ENCODE data around the gene SLC16A6.
"Not testable (repeated sequence)": the region's sequence is repeated elsewhere in the genome, so short reads cannot be mapped to it uniquely, and the experiment has no call there.

SLC16A6 gene

GRCh38 chr17:68246271-68247028 lies 44.5 kb downstream of the SLC16A6 start:
- DNase-seq = no peak

DNA sequence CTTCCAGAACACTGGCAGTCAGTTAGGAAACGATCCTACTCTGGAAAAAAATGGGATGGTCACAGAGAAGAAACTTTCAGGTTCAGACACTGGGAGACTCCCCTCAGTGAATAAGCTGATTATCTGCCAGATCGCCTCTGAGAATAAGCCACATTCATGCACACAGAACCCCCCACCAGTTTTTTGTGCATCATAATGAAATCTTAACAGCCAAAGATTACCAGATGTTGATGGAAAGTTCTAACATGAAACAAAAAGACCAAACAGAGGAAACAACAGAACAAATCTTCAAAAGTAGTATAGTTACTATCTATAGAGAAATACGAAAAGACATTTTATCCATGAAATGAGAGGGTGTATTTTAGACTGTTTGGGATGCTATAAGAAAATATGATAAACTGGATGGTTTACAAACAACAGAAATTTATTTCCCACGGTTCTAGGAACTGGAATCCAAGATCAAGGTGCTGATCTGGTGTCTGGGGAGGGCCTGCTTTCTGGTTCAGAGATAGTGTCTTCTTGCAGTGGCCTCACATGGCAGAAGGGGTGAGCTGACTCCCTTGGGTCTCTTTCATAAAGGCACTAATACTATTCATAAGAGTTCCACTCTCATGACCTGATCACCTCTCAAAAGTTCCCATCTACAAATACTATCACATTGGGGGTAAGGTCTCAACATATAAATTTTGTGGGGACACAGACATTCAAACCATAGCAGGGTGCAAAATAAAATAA lies 51.1 kb downstream of the SLC16A6 start:
- no peak for DNase-seq

DNA sequence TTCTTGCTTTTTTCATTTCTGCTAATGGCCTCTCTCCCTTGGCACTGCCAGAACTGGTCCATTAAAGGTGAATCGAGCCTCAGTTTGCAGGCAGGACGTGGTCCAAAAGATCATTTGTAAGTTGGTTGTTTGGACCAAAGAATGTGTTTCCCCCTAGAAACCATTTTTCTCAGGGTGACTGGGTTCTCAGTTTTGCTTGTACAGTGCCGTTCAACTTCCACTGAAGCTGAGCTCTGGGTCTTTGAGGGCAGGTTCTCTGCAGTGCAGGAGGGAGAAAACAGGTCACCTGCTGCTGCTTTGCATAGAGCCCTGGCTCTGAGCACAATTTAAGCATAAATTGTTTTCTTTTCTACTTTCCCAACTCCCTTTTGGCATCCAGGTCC lies 52.1 kb downstream of the SLC16A6 start:
- DNase-seq = no peak

- DNase-seq = no peak
Measured at GRCh38 chr17:68238164-68238870, 52.6 kb downstream of the SLC16A6 start.

- not testable (repeated sequence) for DNase-seq
Measured at GRCh38 chr17:68237369-68238163, 53.4 kb downstream of the SLC16A6 start.

GRCh38 chr17:68235336-68235791 lies 55.6 kb downstream of the SLC16A6 start:
- DNase-seq = not testable (repeated sequence)

DNA sequence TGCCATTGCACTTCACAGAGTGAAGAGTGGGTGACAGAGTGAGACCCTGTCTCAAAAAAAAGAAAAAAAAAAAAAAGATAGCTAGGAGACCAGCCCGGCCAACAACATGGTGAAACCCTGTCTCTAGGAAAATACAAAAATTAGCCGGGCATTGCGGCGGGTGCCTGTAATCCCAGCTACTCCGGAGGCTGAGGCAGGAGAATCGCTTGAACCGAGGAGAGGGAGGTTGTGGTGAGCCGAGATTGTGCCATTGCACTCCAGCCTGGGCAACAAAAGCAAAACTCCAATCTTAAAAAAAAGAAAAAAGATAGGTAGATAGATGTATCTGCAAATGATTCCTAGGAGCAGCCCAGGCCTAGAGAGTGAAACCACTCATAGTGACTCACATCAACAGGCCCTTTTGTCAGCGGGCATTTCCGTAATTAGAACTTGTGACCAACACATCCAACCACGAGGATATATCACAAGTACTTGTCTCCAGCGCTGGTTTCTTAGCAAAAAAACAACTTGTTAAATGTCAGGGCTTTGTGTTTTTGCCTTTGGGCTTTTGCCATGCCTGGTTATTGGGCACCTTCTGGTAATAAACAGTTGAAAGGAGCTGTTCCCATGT lies 56.1 kb downstream of the SLC16A6 start:
- DNase-seq = not testable (repeated sequence)

DNA sequence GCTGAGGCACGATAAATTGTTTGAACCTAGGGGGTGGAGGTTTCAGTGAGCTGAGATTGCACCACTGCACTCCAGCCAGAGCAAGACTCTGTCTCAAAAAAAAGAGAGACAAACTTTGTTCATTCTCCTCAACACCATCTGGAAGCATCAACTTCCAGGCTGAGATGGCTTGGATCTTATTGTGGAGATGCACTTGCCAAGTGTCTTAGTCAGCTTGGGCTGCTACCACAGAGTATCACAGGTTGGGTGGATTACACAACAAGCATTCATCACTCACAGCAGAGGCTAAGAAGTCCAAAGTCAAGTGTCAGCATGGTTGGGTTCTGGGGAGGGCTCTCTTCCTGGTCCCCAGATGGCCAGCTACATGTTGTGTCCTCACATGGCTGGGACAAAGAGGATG lies 58.2 kb downstream of the SLC16A6 start:
- DNase-seq = not testable (repeated sequence)

- no peak for DNase-seq
Measured at GRCh38 chr17:68231541-68231940, 59.4 kb downstream of the SLC16A6 start.

- DNase-seq = not testable (repeated sequence)
Measured at GRCh38 chr17:68231131-68231530, 59.8 kb downstream of the SLC16A6 start.

- no peak for DNase-seq
Measured at GRCh38 chr17:68229619-68230018, 61.3 kb downstream of the SLC16A6 start.

DNA sequence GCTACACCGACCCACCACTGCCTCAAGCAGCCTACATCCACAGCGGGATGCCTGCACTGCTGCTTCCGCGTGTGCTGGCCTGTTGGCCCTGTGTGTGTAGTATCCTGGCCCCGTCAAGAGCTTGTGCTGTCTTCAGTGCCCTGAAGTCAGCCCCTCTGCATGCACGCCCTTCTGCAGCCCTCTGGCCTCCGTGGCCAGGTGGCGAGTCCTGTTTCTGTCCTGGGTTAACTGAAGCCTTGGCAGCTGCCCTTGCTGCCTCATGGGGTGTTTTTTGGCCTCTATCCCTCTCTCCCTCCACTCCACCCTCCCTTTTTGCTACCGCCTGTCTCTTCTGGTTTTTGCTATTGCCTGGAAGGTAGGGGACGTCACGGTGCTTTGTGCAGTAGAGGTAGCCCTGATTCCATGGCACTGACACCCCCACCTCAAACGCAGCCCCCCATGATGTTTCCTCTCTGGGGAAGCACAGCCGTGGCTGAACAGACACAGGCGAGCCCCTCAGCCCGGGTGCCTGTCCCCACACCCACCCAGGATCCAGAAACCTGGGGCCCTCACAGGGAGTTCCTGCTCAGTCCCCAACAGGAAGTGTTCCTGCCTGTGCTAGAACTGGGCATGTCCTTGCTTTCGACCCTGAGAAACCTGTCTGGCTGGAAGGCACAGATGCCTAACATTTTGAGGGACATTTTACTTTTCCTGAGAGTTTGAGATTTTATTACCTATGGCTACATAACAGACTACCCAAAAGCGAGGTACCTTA lies 61.9 kb downstream of the SLC16A6 start:
- DNase-seq = no peak

GRCh38 chr17:68228039-68228680 lies 62.8 kb downstream of the SLC16A6 start:
- DNase-seq = not testable (repeated sequence)

- not testable (repeated sequence) for DNase-seq
Measured at GRCh38 chr17:68225055-68225454, 65.9 kb downstream of the SLC16A6 start.

DNA sequence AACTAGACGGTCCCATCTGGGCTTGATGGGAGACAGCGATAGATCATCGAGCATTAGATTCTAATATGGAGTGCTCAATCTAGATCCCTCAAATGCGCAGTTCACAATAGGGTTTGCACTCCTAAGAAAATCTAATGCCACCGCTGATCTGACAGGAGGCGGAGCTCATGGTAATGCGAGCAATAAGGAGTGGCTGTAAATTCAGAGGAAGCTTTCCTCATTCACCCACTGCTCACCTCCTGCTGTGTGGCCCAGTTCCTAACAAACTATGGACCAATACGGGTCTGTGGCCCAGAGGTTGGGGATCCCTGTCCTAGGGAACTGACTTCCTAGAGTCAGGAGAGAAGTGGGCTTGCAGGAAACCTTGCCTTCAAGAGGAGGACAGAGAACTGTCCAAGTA lies 68.3 kb downstream of the SLC16A6 start:
- no peak for DNase-seq

- DNase-seq = no peak
Measured at GRCh38 chr17:68221786-68222185, 69.1 kb downstream of the SLC16A6 start.

DNA sequence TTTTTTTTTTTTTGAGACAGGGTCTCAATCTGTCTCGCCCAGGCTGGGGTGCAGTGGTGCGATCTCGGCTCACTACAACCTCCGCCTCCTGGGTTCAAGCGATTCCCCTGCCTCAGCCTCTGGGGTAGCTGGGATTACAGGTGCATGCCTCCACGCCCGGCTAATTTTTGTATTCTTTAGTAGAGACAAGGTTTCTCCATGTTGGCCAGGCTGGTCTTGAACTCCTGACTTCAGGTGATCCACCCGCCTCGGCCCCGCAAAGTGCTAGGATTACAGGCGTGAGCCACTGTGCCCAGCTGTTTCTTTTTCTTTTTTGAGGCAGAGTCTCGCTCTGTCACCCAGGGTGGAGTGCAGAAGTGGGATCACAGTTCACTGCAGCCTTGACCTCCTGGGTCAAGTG lies 70.1 kb downstream of the SLC16A6 start:
- not testable (repeated sequence) for DNase-seq

DNA sequence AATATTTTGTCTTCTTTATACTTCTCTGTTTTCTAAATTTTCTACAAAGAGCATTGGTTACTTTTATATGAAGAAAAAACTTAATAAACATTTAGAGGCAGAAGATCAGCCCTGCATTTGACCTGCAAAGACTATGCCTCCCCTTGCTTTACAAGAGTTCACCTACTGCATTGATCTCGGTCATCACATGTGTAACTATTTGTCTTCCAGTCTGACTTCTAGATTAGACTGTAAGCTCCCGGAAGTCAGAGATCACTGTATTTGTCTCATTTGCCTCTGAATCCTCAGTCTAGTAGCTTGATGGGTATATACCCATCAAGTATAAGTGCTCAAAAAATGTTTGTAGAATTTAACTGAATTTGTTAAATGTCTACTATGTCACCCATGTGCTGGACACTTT lies 70.7 kb downstream of the SLC16A6 start:
- not testable (repeated sequence) for DNase-seq

- DNase-seq = not testable (repeated sequence)
Measured at GRCh38 chr17:68219429-68219828, 71.5 kb downstream of the SLC16A6 start.

All from NCI-H1092 (cell line).